ENCODE results near the gene PPIL4.
"Not testable (repeated sequence)": the region's sequence is repeated elsewhere in the genome, so short reads cannot be mapped to it uniquely, and the experiment has no call there.

The PPIL4 gene

DNA sequence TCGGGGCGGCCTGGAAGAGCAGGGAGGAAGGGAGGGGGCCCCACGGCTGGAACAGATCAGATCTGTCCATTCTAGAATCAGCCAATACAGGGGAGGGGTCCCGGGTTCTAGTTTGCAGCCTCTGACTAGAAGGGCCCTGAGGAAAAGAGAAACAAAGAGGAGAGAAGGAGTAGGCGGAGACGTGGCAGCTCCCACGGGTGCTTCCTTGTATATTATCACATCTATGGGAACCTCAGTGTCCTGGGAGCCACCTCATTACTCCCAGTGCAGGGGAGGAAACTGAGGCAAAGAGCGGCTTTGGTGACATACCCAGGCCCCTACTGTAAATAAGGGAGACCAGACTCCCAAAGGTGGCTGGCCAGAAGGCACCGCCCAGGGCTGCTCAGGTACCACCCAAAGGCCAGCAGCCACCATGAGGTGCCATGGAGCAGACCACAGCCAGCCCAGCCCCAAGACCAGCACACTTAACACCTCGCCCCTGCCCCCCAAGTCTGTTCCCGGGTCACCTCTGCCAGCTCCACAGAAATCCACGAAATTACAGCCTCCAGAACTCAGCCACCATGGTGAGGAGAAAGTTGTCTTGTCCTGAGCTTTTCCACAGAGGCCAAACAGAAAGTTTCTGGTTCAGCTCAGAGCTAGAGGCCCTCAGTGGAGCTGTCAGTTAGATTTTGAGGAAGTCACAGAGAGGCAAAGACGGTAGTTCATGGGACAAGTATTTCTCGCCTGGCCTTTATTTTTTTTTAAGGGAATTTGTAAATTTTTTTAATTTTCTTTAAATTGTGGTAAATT is 63.1 kb downstream of the PPIL4 start:
- DNase-seq, result no peak

DNA sequence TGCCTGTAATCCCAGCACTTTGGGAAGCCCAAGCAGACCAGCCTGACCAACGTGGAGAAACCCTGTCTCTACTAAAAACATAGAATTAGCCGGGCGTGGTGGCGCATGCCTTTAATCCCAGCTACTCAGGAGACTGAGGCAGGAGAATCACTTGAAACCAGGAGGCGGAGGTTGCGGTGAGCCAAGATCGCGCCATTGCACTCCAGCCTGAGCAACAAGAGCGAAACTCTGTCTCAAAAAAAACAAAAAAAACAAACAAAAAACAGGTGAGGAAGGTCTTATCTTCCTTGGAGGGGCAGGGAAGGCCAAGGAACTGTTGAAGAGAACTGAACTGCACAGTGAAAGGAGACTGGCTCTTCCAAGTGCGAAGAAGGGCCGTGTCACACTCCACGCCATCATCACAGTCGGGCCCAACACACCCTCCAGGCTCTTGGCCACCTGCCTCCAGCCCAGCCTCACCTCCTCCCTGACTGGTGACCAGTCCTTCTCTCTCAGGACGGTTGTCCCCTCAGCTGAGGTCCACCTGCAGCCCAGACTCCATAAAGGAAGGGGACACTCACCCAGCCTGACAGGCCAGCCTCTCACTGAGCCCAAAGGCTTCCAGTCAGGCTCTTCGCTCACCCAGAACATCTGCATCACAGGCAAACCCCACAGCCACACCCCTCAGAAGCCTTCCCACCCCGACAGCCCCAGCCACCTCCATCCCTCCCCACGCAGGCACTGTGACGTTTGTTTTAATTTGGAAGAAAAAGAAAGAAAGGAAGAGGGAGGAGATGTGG is 65.2 kb downstream of the PPIL4 start:
- no peak for DNase-seq

DNA sequence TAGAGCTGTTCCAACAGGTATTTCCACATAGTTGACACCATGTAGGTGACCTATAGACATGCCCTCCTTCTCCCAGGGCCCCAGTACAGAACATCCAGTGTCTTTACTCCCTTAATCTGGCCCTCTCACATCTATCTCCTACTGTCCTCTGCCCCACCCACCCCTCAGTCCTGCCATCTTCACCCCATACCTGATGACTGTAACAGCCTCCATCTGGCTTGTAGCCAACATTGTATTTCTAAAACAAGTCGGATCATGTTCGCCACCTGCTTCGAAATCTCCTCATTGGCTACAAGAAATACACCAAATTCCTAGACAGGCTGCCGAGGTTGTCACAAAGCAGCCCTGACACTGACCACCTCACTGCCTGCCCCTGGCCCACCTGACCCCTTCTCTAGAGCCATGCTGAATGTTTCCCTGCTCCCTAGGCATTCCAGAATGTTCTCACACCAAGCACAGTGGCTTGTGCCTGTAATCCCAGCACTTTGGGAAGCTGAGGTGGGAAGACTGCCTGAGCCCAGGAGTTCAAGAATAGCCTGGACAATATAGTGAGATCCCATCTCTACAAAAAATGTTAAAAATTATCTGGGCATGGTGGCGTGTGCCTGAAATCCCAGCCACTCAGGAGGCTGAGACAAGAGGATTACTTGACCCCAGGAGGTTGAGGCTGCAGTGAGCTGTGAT is 67.1 kb downstream of the PPIL4 start:
- no peak for DNase-seq

DNA sequence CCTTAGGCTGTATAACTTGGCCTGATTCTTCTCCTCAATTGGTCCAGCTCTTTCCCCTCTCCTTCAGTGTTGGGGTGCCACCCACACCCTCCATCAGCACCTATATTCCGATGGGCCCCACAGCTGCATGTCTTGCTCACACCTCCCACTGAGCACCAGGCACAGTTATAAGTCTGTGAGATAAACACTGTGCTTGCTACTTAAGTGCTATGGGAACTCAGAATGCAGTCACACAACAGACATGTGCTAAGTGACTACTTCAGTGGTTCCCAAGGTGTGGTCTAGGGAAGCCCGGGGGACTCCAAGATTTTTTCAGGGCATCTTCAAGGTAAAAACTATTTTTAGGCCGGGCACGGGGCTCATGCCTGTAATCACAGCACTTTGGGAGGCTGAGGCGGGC is 68.3 kb downstream of the PPIL4 start:
- DNase-seq, result no peak

DNA sequence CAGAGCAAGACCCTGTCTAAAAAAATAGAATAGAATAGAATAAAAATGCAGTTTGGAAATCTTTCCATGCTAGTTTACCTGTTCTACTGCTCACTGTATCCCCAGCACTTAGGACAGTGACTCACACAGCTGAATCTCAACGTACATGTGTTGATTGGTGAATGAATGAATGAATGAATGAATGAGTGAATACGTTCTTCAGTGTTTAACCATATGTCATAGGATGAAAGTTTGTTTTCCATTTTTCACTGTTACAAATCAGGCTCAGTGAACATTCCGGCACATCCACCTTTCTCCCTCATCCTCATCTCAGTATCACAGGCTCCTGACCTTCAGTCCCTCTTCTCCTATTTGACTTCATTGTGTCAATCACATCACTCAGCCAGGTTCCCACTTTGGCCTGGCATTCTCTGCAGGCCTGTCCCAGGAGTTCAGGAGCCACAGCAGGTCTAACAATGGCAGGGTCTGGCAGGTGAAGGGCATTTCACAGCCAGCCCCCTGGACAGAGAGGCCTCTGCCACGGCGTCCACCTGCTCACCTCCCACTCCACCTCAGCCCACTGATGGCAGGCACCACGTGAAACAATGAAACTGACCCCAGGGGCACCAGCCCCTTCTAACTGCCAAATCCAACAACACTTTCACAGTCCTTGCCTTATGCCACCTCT is 68.9 kb downstream of the PPIL4 start:
- DNase-seq, result no peak

DNA sequence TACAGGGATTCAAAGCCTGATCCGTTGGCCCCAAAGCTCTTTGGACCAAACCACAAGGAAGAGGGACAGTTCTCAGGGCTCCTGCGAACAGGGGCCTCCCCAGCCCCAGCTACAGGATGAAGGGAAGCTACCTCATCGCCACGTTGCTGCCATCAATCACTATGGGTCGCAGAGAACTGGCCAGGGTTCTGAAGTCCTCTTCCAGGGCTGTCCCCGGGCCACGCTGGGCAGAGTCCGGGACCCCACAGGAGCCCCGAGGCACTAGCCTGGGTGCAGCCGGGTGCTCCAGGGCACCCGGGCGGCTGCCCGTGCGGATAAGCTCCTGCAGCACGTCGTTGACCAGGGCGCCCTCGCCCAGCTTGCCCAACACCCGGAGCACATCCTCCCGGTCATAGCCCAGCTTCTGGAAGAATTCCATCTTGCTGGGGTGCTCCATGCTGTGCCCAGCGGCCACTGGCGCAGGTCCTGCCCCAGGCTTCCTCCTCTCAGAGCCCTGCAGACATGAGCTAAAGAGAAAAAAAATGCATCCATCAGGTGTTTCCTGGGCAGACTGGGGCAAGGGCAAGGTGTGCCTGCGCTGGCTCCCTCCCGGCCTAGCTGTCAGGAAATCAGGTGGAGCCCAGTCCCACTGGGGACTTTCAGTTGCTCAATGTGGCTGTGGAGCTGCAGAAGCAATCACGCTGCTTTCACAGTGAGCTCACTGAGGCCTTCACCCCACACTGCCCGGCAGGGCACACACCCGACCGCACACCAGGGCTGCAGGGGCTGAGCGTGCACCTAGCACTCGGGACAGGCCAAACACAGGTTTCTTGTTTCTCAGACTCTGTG is 71.5 kb downstream of the PPIL4 start:
- DNase-seq, result no peak

DNA sequence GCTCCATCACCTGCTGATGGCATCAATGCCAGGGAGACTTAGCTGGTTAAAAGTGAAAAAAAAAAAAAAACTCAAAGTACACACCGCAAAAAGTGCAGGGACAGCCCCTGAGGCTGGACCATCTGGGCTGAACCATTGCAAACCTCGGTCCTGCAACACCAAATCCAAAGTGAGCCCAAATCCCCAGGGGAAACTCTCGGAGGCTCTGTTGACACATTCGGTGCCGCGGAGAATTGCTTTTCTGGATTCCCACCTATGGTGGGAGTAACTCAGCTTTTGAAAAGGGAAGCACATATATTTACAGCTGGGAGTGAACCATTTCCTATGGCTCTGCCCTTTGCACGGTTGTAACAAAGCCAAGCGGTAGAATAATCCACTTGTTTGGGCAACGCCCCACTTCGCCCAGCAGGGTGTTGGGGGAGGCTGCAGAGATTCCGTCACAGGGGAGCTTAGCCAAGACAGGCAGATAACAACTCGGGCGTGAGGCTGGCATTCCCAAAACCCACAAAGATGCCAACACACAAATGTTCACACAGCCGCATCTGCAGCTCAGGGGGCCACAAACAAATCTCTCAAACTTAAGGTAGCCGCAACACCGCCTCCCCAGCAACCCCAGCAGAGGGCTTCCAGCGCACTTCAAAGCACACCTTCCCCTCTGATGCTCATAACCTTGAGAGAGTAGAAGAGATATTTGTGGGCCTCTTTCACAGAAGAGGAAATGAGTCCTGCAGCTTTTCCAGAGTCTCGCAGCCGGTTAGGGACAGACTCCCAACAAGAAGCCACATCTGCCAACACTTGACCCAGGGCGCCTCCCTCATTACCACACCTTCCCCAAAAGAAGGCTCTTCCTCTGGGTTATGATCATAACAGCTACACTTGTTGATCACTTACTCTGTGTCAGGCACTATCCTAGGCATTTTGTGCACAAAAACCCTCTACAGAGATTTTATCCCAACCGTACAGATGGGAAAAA is 72.5 kb downstream of the PPIL4 start:
- DNase-seq, result no peak

DNA sequence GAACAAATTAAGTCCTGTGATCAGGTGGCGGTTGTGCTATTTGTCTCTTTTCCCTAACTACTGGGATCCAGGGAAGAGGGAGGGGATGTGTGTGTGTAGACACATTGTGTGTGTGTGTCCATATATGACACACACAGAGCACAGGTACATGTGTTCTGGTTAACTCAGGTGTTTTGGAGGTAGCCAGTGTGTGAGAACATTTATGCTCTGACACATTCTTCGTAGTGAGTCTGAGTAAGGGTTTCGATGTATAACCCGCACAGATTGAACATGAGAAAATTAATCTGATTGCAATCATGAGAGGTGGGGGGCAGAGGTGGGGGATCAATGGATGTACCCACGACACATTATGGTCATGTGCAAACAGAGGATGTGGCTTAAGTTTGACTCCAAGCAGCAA is 73.6 kb downstream of the PPIL4 start:
- no peak for DNase-seq

DNA sequence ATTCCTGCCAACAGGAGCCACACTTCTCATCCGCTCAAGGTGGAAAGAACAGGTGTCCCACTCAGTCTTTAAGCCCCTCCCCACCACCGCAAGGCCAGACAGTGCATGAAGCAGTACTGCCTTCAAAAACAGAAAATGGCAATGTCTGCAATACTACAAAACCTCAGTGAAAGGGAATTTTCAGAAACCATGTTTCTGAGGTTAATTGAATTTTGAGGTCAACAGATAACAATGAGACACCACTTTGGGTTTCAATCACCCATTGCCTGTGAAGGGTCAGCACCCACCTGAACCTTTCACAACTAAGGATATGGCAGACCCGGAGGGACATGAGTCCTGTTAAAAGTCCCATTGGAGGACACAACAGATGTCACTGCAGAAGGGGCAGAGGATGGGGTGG is 74.0 kb downstream of the PPIL4 start:
- no peak for DNase-seq

DNA sequence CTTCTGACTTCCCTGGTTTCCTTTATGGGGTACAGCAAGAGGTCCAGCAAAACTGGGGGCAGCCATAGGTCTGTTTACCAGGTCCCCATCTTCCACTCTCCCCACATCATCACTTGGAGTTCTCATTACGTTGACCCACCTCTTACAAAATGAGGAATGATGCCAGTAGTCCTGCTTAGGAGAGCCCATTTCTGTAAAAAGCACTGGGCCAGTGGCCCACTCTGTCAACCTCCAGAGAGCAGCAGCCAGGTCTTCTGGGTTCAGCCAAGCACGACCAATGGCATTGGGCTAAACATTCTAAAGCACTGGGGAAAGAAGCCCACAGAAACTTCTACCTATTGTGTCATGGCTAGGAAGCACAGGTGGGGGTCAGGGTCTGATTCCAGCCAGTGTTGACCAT is 74.9 kb downstream of the PPIL4 start:
- no peak for DNase-seq

DNA sequence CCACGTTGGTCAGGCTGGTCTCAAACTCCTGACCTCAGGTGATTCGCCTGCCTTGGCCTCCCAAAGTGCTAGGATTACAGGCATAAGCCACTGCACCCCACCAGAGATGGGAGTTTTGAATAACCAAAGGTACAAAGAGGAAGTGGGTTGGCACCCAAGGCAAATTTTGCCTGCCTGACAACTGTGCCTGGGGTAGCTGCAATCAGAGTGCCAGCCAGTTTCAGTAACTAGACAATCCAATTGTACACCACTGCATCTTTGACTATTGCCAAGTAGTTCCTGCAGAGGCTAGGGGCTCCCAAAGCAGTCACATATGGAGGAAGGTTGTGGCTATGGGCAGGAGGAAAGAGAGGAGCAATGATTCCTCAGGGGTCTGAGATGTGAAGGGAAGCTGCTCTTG is 77.7 kb downstream of the PPIL4 start:
- no peak for DNase-seq

DNA sequence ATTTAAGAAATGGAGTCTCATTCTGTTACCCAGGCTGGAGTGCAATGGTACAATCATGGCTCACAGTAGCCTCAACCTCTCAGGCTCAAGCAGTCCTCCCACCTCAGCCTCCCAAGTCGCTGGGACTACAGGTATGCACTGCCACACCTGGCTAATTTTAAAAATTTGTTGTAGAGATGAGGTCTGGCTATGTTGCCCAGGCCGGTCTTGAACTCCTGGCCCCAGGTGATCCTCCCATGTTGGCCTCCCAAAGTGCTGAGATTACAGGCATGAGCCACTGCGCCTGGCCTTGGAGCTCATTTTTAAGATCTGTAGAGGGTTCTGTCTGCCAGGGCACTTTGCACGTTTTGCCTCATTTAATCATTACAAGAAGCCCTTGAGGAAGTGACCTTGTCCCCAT is 78.6 kb downstream of the PPIL4 start:
- no peak for DNase-seq

DNA sequence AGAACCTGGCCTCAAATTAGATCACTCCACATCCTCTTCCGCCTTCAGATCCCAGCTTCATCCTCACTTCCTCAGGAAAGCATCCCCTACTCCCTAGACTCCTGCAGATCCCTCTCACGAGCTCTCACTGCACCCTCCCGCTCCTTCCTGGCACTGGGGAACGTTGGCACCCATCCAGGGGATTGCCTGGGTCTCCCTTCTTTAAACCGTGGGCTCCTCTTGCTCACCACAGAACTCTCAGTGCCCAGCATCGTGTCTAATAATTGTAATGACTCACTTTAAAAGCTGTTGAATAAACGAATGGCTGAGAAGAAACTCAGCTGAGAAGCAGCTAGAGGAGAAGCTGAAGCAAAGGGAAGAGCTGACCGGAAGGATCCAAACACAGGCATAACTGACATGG is 81.4 kb downstream of the PPIL4 start:
- DNase-seq, result no peak

DNA sequence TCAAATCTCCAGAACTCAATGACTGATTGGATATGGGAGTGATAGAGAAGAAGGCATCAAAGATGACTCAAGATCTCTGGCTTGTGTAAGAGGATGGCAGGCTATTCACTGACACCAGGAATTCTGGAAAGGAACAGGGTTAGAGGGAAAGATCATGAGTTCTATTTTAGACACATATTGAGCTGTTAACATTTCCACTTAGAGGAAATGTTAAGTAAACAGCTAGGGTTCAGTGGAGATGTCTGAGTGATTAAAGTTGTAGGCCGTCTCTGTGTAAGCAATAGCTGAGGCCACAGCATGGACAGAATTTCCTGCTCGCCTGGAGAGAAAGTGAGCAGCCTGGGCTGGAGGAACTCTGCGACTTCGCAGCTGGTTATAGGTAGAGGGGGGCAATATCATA is 82.1 kb downstream of the PPIL4 start:
- DNase-seq, result no peak

DNA sequence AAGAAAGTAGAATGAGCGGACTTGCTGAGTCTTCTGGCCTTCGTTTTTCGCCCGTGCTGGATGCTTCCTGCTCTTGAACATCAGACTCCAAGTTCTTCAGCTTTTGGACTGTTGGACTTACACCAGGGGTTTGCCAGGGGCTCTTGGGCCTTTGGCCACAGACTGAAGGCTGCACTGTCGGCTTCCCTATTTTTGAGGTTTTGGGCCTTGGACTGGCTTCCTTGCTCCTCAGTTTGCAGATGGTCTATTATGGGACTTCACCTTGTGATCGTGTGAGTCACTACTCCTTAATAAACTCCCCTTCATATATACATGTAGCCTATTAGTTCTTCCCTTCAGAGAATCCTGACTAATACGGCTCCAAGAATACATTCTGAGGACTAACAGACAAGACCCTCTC is 83.1 kb downstream of the PPIL4 start:
- DNase-seq, result not testable (repeated sequence)

DNA sequence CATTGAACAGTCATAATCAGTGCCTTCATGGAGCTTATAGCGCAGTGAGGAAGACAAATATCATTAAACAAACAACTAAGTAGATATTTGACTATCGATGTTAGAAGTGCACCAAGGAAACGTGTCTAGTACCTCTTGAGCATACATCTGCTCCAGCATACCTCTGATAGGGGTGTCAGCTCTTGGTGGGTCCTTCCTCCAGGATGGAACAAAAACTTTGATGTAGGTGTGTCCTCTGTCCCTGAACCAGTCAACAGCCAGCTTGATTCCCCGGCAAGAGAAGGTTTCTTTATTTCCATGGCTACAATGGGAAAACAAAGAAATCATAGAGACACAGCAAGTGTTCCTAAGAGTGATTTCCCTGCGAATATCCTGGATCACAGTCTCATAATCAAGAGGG is 84.2 kb downstream of the PPIL4 start:
- DNase-seq, result no peak

DNA sequence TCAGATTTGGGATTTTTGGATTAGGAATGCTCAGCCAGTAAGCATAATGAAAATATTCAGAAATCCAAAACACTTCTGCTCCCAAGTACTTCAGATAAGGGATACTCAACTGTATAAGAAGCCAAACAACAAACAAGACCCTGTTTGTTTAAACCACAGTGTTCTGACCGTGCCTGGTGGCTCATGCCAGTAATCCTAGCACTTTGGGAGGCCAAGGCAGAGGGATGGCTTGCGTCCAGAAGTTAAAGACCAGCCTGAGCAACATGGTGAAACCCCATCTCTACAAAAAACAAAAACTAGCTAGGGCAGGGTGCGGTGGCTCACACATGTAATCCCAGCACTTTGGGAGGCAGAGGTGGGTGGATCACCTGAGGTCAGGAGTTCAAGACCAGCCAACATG is 85.6 kb downstream of the PPIL4 start:
- not testable (repeated sequence) for DNase-seq

DNA sequence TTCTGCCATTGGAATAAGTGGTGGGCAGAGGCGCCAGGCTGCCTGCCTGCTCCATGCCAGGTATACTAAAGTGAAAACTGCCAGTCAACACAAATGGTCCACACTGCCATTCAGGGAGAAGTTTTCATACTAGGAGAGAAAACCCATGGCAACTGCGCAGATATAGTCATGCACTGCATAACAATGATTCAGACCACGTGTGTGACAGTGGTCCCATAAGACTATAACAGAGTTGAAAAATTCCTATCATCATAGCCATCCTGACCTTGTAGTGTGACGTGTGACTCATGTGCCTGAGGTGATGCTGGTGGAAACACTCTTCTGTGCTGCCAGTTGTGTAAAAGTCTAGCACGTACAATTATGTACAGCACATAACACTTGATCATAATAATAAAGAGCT is 86.1 kb downstream of the PPIL4 start:
- DNase-seq, result no peak

DNA sequence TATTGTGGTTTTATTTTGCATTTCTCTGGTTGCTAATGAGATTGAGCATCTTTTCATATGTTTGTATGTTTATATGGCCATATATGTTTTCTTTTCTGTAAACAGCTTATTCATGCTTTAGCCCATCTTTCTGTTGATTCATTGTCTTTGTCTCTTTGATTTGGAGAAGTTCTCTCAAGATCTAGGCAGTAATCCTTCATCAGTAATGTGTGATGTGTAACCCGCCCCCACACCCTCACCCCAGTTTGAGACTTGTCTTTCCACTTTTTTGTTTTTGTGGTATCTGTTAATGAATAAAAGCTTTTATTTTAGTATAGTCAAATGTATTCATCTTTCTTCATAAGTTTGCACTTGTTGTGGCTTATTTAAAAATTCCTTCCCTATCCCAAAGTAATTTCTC is 87.0 kb downstream of the PPIL4 start:
- DNase-seq, result no peak

DNA sequence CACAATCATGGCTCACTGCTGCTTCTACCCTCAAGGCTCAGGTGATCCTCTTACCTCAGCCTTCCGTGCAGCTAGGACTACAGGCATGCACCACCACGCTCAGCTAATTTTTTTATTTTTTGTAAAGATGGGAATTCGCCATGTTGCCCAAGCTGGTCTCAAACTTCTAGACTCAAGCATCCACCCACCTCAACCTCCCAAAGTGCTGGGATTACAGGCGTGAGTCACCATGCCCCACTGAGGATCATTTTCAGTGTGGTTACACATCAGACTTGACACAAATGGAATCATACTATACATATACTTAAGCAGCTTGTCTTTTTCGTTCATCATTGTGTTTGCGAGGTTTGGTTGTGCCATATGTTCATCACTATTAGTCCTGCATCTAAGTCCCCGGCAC is 87.6 kb downstream of the PPIL4 start:
- no peak for DNase-seq

DNA sequence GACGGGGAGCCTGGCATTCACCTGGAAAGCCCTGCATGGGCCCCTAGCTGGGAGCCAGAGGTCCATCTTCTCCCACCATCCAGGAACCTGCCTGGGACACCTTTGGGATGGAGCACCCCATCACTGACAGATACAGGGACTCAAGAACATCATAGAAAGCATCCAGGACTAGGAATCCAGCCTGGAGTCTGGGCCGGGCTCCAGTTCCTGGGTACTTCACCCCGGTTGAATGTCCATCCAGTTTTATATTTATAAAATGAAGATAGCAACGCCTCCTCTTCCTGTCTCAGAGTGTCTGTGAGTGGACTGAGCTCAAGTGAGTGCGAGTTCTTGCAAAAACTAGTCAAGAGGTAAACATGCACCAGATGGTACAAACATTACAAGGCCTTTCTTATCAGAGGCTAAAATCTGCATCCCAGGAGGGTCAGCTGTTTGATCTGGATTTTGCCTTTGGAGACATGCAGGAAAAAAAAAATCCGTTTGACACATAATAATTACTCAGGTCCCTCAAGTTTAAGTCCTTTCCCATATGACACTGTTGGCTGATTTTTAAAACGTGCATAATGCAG is 88.4 kb downstream of the PPIL4 start:
- no peak for DNase-seq
